Adrenal gland (tissue), 12 donors: ENCODE measurements around the gene TSHZ2. TPM values are rescaled to one million over a fixed set of nuclear protein-coding genes. Genes with fewer than 3 reads are reported as not detected.
A peak's percentile ranks its signal among the peaks of the same experiment; 100 is the strongest.

Source experiments
- DNase-seq, 7 donors: peaks; one replicate each; pipeline ENCODE4 v3.0.0-alpha.2; 2019 to 2020
- H3K27ac ChIP-seq, 5 donors: fragments of 200-600 bp; sonication (generic) in 4 of 5; 1 replicate in 3 of 5; 2 replicates in 2 of 5; pipeline versions ENCODE4 v1.5.1 to v1.8.0; 2016 to 2020; ENCODE audit warnings: mild to moderate bottlenecking in 1 of 5
- H3K27me3 ChIP-seq: fragments of 200-600 bp; 2 replicates; pipeline ENCODE4 v1.8.0; 2021
- H3K36me3 ChIP-seq, 2 donors: fragments of 200-600 bp; replicated peaks in 1 of 2; 1 replicate in 1 of 2; 2 replicates in 1 of 2; pipeline versions ENCODE4 v1.5.1 to v1.8.0; 2018 to 2022
- H3K4me1 ChIP-seq, 2 donors: fragments of 200-600 bp; replicated peaks in 1 of 2; 1 replicate in 1 of 2; 2 replicates in 1 of 2; pipeline versions ENCODE4 v1.5.1 to v1.8.0; 2018 to 2021
- H3K4me3 ChIP-seq, 4 donors: fragments of 200-600 bp; sonication (generic) in 3 of 4; one replicate each; pipeline ENCODE4 v1.5.1; 2016 to 2018
- H3K9me3 ChIP-seq, 3 donors: fragments of 200-600 bp; sonication (generic) in 1 of 3; replicated peaks in 1 of 3; 1 replicate in 2 of 3; 2 replicates in 1 of 3; pipeline versions ENCODE4 v1.5.1 to v1.8.0; 2016 to 2021
- CTCF ChIP-seq, 6 experiments: fragments of 450-650 bp in 4 of 6; fragments of 200-600 bp in 2 of 6; sonication (generic) in 1 of 6; IDR thresholded peaks; 1 replicate in 5 of 6; 2 replicates in 1 of 6; pipeline versions ENCODE4 v1.5.1 to v1.8.0; 2016 to 2021; ENCODE audit warnings: antibody characterized with exemption in 6 of 6, mild to moderate bottlenecking in 2 of 6, moderate library complexity in 1 of 6
- POLR2A ChIP-seq, 2 donors: fragments of 450-650 bp; IDR thresholded peaks; one replicate each; pipeline ENCODE4 v1.6.1; 2017; ENCODE audit warnings: antibody characterized with exemption in 2 of 2, mild to moderate bottlenecking in 2 of 2, moderate library complexity in 1 of 2
- WGBS, 4 donors: extraction: QIAGEN DNeasy Blood & Tissue Kit in 2 of 4; methylation state at CpG; one replicate each; pipeline versions ENCODE4 v1.1.5 to v1.1.7; 2013 to 2017; 5-methylcytosine and 5-hydroxymethylcytosine counted together
- intact Hi-C, 2 donors: fragments of 100-400 bp; cut with DNase I; formaldehyde crosslinking; loops; one replicate each; pipeline versions ENCODE4 v1.14.1 to v1.15.0; 2022 to 2023
- polyA plus RNA-seq, 3 donors: library from polyadenylated mRNA; stranded (reverse); fragments of 200-250 nt in 2 of 3; fragments of 350-450 nt in 1 of 3; fragmentation: Illumina TruSeq in 1 of 3; extraction: RNeasy Lipid Tissue Mini Kit (QIAGEN cat#74804) in 1 of 3; gene quantifications; one replicate each; pipeline ENCODE4 v1.2.3, GENCODE V29; 2013 to 2014
- total RNA-seq, 9 donors: library from RNA; depleted of rRNA in 4 of 9; stranded (reverse); fragments of >200 nt in 4 of 9; fragments of 120-200 nt in 1 of 9; fragmentation: NEBNext Ultra II Directional in 1 of 9; extraction: Animal tissue kit (Norgen Biotek cat#: 25700) in 1 of 9; gene quantifications; one replicate each; pipeline versions ENCODE4 v1.1.0 to v1.2.4, GENCODE V29; 2013 to 2023
- donor health status: healthy with polysubstance abuse.
- donor health status: Bipolar disorder and iron deficiency.
- donor health status: DM: yes; HTN: yes; CAD: no.
- donor health status: DM: no; HTN: no; CAD: no.
- donor health status: DM: no; HTN: no; CAD: no.
- donor health status: DM: yes; HTN: yes; CAD: no.

The TSHZ2 gene
- total and polyA plus RNA-seq, 12 donors: 20.5 to 87.1 (median 52.4) TPM

- TF ChIP-seq CTCF (IDR thresholded peaks at IDR 0.05) (no peak), POLR2A (IDR thresholded peaks at IDR 0.05) (no peak)
- Histone ChIP-seq H3K4me3 (no peak overlapping the region), H3K36me3 (no peaks in the 10 kb centered on the region), H3K27ac (no peak overlapping the region), H3K4me1 (no peaks in the 10 kb centered on the region), H3K9me3 (no peaks in the 10 kb centered on the region), H3K27me3 (no peaks in the 10 kb centered on the region)
- intact Hi-C loops: no loop called here
- WGBS, 4 donors: 51 to 61% (median 58%) methylated on average over 6 to 9 of the region's 9 CpGs
- peak in 2 of 7 donors; percentile 3 to 22 for DNase-seq
Measured at GRCh38 chr20:53510262-53510661, 538.1 kb downstream of the TSHZ2 start.

- WGBS, 4 donors: 64 to 93% (median 88%) methylated on average over 1 to 8 of the region's 8 CpGs
- H3K4me3 ChIP-seq: no peak overlapping the region
- H3K27ac ChIP-seq: no peak overlapping the region
- intact Hi-C loops: no loop called here
- no peak for DNase-seq
- no peaks in the 10 kb centered on the region for H3K27me3 ChIP-seq
- TF ChIP-seq POLR2A (IDR thresholded peaks at IDR 0.05): no peak
- no peak for TF ChIP-seq CTCF (IDR thresholded peaks at IDR 0.05)
- H3K9me3 ChIP-seq: no peaks in the 10 kb centered on the region
- no peaks in the 10 kb centered on the region for H3K4me1 ChIP-seq
- no peaks in the 10 kb centered on the region for H3K36me3 ChIP-seq
Measured at GRCh38 chr20:53510704-53511103, 538.5 kb downstream of the TSHZ2 start.

GRCh38 chr20:53512076-53512475 lies 539.9 kb downstream of the TSHZ2 start:
- Histone ChIP-seq H3K9me3 (no peaks in the 10 kb centered on the region), H3K4me1 (no peaks in the 10 kb centered on the region), H3K27ac (no peak overlapping the region), H3K36me3 (no peaks in the 10 kb centered on the region), H3K27me3 (no peaks in the 10 kb centered on the region), H3K4me3 (no peak overlapping the region)
- intact Hi-C loops: no loop called here
- TF ChIP-seq POLR2A (IDR thresholded peaks at IDR 0.05): no peak
- TF ChIP-seq CTCF (IDR thresholded peaks at IDR 0.05): no peak
- 86 to 90% (median 88%) methylated on average over 9 of the region's 9 CpGs for WGBS, 4 donors
- DNase-seq: no peak

- H3K27me3 ChIP-seq: no peaks in the 10 kb centered on the region
- no peak overlapping the region for H3K4me3 ChIP-seq
- no peaks in the 10 kb centered on the region for H3K4me1 ChIP-seq
- intact Hi-C loops: no loop called here
- no peaks in the 10 kb centered on the region for H3K9me3 ChIP-seq
- TF ChIP-seq CTCF (IDR thresholded peaks at IDR 0.05) (no peak), POLR2A (IDR thresholded peaks at IDR 0.05) (no peak)
- no peak for DNase-seq
- no peaks in the 10 kb centered on the region for H3K36me3 ChIP-seq
- WGBS, 4 donors: 52 to 70% (median 64%) methylated on average over 2 of the region's 2 CpGs
- H3K27ac ChIP-seq: no peak overlapping the region
Measured at GRCh38 chr20:53513168-53513488, 541.0 kb downstream of the TSHZ2 start.
